Adipose tissue (tissue), 3 donors: ENCODE results near the gene ELP2. TPM values are rescaled to one million over a fixed set of nuclear protein-coding genes. Genes with fewer than 3 reads are reported as not detected.
A peak's percentile ranks its signal among the peaks of the same experiment; 100 is the strongest.
"Not testable (repeated sequence)": the region's sequence is repeated elsewhere in the genome, so short reads cannot be mapped to it uniquely, and the experiment has no call there.

Experiments
- H3K27ac ChIP-seq: one replicate; pipeline ENCODE4 v1.5.1; 2013; ENCODE audit warnings: low read depth, low read length
- WGBS, 3 donors: extraction: QIAGEN DNeasy Blood & Tissue Kit; methylation state at CpG; one replicate each; pipeline ENCODE4 v1.1.7; 2013; 5-methylcytosine and 5-hydroxymethylcytosine counted together
- polyA plus RNA-seq, 3 donors: library from polyadenylated mRNA; stranded (reverse); fragments of 200-250 nt; gene quantifications; one replicate each; pipeline ENCODE4 v1.2.3, GENCODE V29; 2013
- donor health status: healthy with polysubstance abuse.
- donor health status: Bipolar disorder and iron deficiency.
- donor health status: healthy.

Gene ELP2
- polyA plus RNA-seq: 10 to 100 TPM; 31.8 to 40.0 (median 34.4) TPM

GRCh38 chr18:36129300-36130038, at the start of gene ELP2, which contains the start of gene SLC39A6:
ELP2 (plus strand) TSS chr18:36129899; CDS start chr18:36129934, 35 bp downstream.
SLC39A6 (minus strand) TSS chr18:36129340; CDS start chr18:36127007, 2,333 bp downstream.
- 0 to 1% (median 0%) methylated on average over 69 of the region's 69 CpGs for WGBS, 3 donors

GRCh38 chr18:36081118-36081517, 48.6 kb upstream of the ELP2 start:
- WGBS, 3 donors: 81 to 93% (median 91%) methylated on average over 2 of the region's 2 CpGs
- H3K27ac ChIP-seq: not testable (repeated sequence)

More at GRCh38 chr18:36129300-36130038, at the start of gene ELP2, which contains the start of gene SLC39A6:
- H3K27ac ChIP-seq: peak within 1 kb of the TSS; percentile 66

- WGBS, 3 donors: 68 to 73% (median 70%) methylated on average over 2 of the region's 2 CpGs
- H3K27ac ChIP-seq: no peak overlapping the region
These were observed 46.0 kb upstream of the ELP2 start for GRCh38 chr18:36083729-36084128.

- WGBS, 3 donors: 76 to 96% (median 84%) methylated on average over 4 of the region's 4 CpGs
- H3K27ac ChIP-seq: no peak overlapping the region
These were observed 44.5 kb upstream of the ELP2 start for GRCh38 chr18:36085195-36085594.

GRCh38 chr18:36086186-36086585, 43.5 kb upstream of the ELP2 start:
- 83 to 89% (median 88%) methylated on average over 8 of the region's 8 CpGs for WGBS, 3 donors
- no peak overlapping the region for H3K27ac ChIP-seq

- WGBS, 3 donors: 75 to 83% (median 83%) methylated on average over 2 of the region's 2 CpGs
- no peak overlapping the region for H3K27ac ChIP-seq
These were observed 41.4 kb upstream of the ELP2 start for GRCh38 chr18:36088256-36088655.

GRCh38 chr18:36089001-36089400, 40.7 kb upstream of the ELP2 start:
- 83 to 89% (median 84%) methylated on average over 6 of the region's 6 CpGs for WGBS, 3 donors
- H3K27ac ChIP-seq: no peak overlapping the region

GRCh38 chr18:36092116-36092515, 37.6 kb upstream of the ELP2 start:
- not testable (repeated sequence) for H3K27ac ChIP-seq
- 83 to 91% (median 83%) methylated on average over 5 of the region's 5 CpGs for WGBS, 3 donors

GRCh38 chr18:36094431-36094830, 35.3 kb upstream of the ELP2 start:
- WGBS, 3 donors: 56 to 67% (median 67%) methylated on average over 3 of the region's 3 CpGs
- no peak overlapping the region for H3K27ac ChIP-seq

GRCh38 chr18:36095936-36096519, 33.7 kb upstream of the ELP2 start:
- WGBS, 3 donors: 16 to 30% (median 27%) methylated on average over 1 of the region's 1 CpG
- no peak overlapping the region for H3K27ac ChIP-seq

GRCh38 chr18:36096955-36097354, 32.7 kb upstream of the ELP2 start:
- H3K27ac ChIP-seq: no peak overlapping the region

- H3K27ac ChIP-seq: no peak overlapping the region
These were observed 30.4 kb upstream of the ELP2 start for GRCh38 chr18:36099311-36099710.

- no peak overlapping the region for H3K27ac ChIP-seq
- WGBS, 3 donors: 95 to 96% (median 95%) methylated on average over 7 of the region's 7 CpGs
These were observed 27.8 kb upstream of the ELP2 start for GRCh38 chr18:36101943-36102342.

- 81 to 93% (median 93%) methylated on average over 2 of the region's 2 CpGs for WGBS, 3 donors
- no peak overlapping the region for H3K27ac ChIP-seq
These were observed 24.9 kb upstream of the ELP2 start for GRCh38 chr18:36104749-36105148.

- no peak overlapping the region for H3K27ac ChIP-seq
These were observed 22.2 kb upstream of the ELP2 start for GRCh38 chr18:36107477-36107876.

- no peak overlapping the region for H3K27ac ChIP-seq
- 46 to 49% (median 47%) methylated on average over 2 of the region's 2 CpGs for WGBS, 3 donors
These were observed 21.5 kb upstream of the ELP2 start for GRCh38 chr18:36108196-36108595.

GRCh38 chr18:36108601-36109000, 21.1 kb upstream of the ELP2 start:
- H3K27ac ChIP-seq: no peak overlapping the region
- 78 to 91% (median 89%) methylated on average over 5 of the region's 5 CpGs for WGBS, 3 donors

GRCh38 chr18:36109737-36110136, 20.0 kb upstream of the ELP2 start:
- no peak overlapping the region for H3K27ac ChIP-seq
- 50 to 96% (median 92%) methylated on average over 1 of the region's 1 CpG for WGBS, 3 donors

GRCh38 chr18:36112302-36112701, 17.4 kb upstream of the ELP2 start:
- H3K27ac ChIP-seq: no peak overlapping the region

- H3K27ac ChIP-seq: no peak overlapping the region
- WGBS, 3 donors: 83 to 94% (median 92%) methylated on average over 4 of the region's 4 CpGs
These were observed 15.4 kb upstream of the ELP2 start for GRCh38 chr18:36114251-36114650.
